HL-60/S4 treated with phorbol 12-myristate 13-acetate at 8.2 ng/mL for 4 days and 3 days (cell line): ENCODE data around the gene HSPD1.

ENCODE experiments used
- in situ Hi-C: fragments of 300-500 bp; cut with MboI; formaldehyde crosslinking; loops from 2 replicates; pipeline ENCODE4 v1.15.0; 2022; ENCODE audit warnings: low sequenced_read_pairs

Gene HSPD1

GRCh38 chr2:197442857-197443256 is 56.8 kb downstream of the HSPD1 start:
- in situ Hi-C loops, result loop anchor here (25.0 kb wide), 1 partner anchor 269 kb away; the partner anchor contains the start of gene MARS2

GRCh38 chr2:197437380-197437779 is 62.3 kb downstream of the HSPD1 start:
- in situ Hi-C loops, result loop anchor here (25.0 kb wide), 1 partner anchor 275 kb away; the partner anchor contains the start of gene MARS2
